WTC11 (cell line): ENCODE data around the gene MAPKAP1.

Experiments
- JUN ChIP-seq: sonication (generic); formaldehyde crosslinking; IDR thresholded peaks from 2 replicates; pipeline ENCODE4 v1.8.0; 2023; ENCODE audit warnings: mild to moderate bottlenecking, missing genetic modification reagents
- MLX ChIP-seq: sonication (generic); formaldehyde crosslinking; IDR thresholded peaks from 2 replicates; pipeline ENCODE4 v1.8.1; 2023; ENCODE audit warnings: mild to moderate bottlenecking, missing genetic modification reagents, moderate library complexity

DNA sequence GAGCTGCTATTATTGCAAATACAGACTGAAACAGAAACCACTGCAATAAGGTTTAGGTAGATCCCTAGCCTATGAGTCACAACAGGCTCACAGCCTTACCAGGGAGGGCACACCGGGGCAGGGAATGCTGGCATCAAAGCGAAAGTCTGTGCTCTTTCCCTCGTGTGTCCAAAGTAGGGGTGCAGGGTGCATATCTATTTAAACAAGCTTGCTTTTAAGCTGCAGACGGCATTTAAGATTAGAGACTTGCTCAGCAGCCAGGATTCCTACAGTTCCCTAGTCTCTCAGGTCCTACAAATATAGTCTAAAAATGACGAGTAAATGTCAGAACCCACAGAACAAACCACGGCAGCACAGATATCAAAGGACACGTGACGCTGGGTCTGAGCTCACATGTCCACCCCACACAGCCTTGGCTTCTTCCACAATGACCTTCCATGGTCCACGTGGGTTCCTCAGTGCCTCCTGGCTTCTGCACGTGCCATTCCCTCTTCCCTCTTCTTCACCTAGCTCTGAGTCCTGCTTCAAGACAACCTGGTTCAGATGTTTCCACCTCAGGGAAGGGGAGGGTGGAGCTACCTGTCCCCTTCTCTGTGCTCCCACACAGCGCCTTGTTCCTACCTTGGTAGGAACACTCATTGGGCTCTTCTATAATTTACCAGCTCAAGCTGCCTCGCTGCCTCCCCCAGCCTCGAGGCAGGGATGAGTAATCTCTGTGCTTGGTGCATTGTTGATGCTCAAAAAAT, 193.2 kb downstream of the MAPKAP1 start:
- TF ChIP-seq MLX (CRISPR knock-in tag) (no peak), JUN (CRISPR knock-in tag) (no peak)
